Activated CD4-positive, CD25-positive, alpha-beta regulatory T cell treated with anti-CD3 and anti-CD28 coated beads, Interleukin-2, amount 50 U/mL, for 24 hours (primary cell): ENCODE results near the gene GON7.
"Not testable (repeated sequence)": the region's sequence is repeated elsewhere in the genome, so short reads cannot be mapped to it uniquely, and the experiment has no call there.

Source experiments
- ATAC-seq, 2 donors: fragments of 150-1000 bp; cut with Tn5 transposase; one replicate each; pipeline ENCODE4 v1.10.0; 2021; ENCODE audit warnings: mild to moderate bottlenecking in 1 of 2, moderate library complexity in 1 of 2

GON7 gene

DNA sequence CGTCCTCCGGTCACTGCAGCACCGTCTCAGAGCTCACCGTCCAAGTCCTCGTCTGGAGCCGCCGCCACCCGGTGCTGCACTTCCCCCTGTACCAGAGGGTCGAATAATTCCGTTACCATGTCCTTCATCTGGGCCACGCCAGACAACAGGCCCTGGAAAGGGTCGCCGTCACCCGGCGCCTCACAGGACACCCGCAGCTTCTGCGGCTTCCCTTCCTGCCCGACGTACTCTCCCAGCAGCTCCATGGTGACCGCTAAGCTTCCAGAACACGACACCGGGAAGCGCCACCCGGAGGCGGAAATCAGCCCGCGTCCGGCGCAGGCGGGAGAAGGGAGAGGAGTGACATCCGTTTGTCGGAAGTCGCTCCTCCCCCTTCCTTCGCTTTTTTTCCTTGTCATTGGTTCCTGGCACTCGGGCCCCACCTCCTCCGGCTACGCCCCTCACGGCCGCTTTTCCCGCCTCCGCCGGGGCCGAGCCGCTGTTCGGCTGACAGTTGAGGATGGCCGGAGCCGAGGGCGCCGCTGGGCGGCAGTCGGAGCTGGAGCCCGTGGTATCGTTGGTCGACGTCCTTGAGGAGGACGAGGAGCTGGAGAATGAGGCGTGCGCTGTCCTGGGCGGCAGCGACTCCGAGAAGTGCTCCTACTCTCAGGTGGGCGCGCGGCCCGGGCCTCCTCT, at the start of gene GON7, which contains the start of gene UBR7:
GON7 (minus strand) TSS at position 273 of the 675 bp plus-strand sequence; CDS start at position 245, 28 bp downstream.
UBR7 (plus strand) TSS at position 464 of the 675 bp plus-strand sequence; CDS start at position 500, 36 bp downstream.
- ATAC-seq = peak; percentile 94 to 96

GRCh38 chr14:93249128-93249831, 42.4 kb upstream of the GON7 start:
- ATAC-seq = no peak

DNA sequence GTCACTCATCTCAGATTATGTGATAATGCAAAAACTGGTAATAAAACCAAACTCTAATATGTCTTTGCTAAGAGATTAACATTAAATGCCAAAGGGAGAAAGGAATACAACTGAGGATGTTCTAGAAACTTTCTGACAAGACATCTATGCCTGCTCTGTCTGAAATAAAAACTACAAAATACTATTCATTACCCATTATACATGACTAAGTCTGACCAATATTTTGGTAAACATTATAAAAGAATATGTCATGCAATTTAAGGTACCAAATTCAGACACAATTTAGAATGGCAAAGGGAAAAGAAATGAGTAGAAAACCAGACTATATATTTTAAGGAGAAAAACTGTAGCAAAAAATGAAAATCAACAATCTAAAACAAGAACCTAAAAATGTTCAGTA, 39.7 kb upstream of the GON7 start:
- ATAC-seq = no peak

GRCh38 chr14:93245764-93246420, 39.0 kb upstream of the GON7 start:
- ATAC-seq = no peak

- no peak for ATAC-seq
Measured at GRCh38 chr14:93240678-93241000, 33.8 kb upstream of the GON7 start.

GRCh38 chr14:93239869-93240677, 33.2 kb upstream of the GON7 start:
- ATAC-seq = no peak

DNA sequence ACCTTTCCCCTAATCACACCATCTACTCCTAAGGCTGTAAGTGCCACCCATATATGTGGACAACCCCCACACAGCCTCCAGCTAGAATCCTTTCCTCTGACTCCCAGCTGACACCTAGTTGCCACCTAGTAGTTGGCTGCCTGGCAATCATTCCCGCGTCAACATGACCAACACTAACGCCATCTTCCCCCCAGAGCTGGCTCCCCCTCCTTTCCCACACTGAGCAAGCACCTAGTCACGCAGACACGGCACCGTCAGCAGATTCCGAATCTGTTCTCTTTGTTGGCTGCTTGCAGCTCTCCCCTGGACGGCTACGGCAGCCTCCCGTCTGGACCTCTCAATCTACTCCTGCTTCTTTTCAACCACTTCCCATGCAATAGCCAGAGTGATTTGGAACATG, 27.9 kb upstream of the GON7 start:
- no peak for ATAC-seq

- ATAC-seq = not testable (repeated sequence)
Measured at GRCh38 chr14:93233078-93233477, 26.2 kb upstream of the GON7 start.

- ATAC-seq = no peak
Measured at GRCh38 chr14:93232159-93232558, 25.3 kb upstream of the GON7 start.

DNA sequence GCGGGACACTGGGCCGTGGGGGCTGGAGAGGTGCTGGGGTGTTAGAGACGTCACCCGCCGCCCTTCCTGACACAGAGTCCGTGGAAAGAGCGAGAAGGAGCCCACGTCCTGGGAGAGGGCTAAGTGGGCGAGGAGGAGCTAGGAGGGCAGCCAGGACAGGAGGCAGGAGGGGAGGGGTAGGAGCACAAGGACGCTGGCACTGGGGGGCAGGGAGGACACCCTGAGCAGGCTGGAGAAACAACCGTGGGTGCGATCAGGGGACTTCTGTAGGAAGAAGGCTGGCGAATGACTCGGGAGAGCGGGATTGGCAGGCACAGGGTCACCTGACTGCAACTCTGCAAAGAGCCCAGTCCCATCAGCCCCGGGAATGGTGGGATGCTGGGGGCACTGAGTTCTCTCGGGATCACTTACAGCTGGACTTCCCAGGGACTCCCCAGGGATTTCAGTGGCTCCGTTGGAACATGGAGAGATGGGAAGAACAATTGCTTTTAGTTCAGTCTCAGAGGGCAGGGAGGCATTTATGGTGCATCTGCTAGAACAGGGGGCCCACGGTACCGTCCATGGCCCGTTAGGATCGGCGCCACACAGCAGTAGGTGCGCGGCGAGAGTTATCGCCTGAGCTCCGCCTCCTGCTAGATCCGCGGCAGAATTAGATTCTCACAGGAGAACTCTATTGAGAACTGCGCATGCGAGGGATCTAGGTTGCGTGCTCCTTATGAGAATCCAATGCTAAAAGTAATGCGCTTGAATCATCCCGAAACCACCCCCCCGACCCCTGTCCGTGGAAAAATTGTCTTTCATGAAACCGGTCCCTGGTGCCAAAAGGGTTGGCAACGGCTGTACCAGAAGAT, 24.5 kb upstream of the GON7 start:
- peak in 1 of 2 donors; percentile 7 for ATAC-seq

DNA sequence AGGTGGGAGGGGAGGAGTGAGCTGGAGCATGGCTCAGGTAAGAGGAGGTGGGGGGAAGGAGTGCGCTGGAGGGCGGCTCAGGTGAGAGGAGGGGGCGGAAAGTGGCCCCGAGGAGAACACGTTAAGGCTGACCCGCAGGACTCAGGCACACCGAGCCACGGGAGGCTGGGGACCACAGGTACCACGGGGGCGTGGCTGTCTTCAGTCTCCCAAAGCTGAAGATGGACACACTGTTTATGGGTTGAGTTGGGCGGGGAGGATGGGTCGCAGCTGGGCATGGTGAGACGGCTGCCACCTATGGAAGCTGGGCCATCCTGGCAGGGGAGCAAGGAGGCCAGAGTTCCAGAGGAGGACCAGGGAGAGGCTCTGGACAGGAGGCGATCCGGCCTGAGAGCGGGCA, 23.7 kb upstream of the GON7 start:
- no peak for ATAC-seq

- no peak for ATAC-seq
Measured at GRCh38 chr14:93228550-93228949, 21.7 kb upstream of the GON7 start.

DNA sequence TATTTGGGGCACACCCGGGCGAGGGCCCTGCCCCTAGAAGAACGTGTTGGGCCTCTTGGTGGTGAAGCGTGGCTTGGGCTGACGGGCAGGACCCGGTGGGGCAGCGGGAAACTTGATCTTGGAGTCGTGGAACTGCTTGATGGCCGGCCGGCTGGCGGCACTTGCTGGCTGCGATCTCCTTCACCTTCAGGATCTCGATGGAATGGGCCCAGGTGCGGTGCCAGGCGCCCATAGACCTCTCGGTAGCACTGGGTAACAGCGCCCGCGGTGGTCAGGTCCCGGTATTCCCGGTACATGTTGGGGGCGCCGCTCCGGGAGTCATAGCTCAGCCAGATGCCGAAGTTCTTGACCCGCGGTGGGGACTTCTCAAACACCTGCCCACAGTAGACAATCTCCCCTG, 16.7 kb upstream of the GON7 start:
- ATAC-seq = no peak

DNA sequence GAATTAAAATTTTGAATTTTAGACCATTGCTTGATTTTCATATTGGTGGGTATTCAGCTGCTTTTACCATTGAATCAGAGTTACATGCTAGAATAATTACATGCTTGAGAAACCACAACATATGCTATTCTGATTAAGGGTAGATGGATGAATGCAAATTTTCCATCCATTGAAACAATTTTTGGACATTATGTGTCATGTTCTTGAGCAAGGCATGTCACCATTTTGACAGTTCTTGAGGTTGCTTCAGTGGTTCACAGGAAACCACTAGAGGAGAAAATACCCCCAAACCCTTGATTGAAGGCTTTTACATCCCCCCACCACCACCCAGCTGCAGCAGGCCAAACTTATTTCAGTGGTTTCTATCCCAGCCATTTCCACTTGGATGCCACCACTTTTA, 13.6 kb upstream of the GON7 start:
- ATAC-seq = no peak

- peak in 1 of 2 donors; percentile 84 for ATAC-seq
Measured at GRCh38 chr14:93219103-93219726, 12.3 kb upstream of the GON7 start.

- no peak for ATAC-seq
Measured at GRCh38 chr14:93214598-93214997, 7.7 kb upstream of the GON7 start.

DNA sequence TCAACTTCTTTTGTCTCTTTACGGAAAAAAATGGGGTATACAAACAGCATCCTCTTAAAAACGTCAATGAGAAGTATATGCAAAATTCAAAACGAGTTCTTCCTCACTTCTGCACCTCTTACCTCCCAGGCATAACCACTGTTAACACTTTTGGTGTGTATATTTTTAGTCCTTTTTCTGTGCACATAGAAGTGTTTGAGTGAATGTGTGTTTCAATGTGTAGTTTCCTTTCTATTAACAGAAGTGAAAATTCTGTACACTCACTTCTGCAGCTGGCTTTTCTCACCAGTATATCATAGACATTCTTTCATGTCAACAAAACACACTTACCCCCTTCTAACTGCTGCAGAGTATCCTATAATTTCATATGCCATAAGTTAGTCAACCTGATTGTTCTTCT, 5.6 kb upstream of the GON7 start:
- ATAC-seq = no peak

GRCh38 chr14:93207468-93208308, 823 bp upstream of the GON7 start:
- peak; percentile 21 to 29 for ATAC-seq

- ATAC-seq = no peak
Measured at GRCh38 chr14:93201155-93201704, 5.6 kb downstream of the GON7 start.

DNA sequence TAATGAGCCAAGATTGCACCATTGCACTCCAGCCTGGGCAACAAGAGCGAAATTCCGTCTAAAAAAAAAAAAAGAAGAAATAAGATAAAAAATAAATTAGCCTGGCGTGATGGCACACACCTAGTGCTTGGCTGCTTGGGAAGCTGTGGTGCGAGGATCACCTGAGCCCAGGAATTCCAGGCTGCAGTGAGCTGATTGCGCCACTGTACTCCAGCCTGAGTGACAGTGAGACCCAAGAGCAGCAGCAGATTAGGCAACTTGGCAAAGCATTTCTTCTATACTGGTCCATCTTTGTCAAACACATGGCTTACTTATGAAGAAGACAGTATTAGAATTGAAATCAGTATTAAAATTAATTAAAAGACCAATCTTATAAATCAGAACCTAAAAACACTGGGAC, 6.3 kb downstream of the GON7 start:
- no peak for ATAC-seq
